ENCODE measurements around the gene WDR77. TPM values are rescaled to one million over a fixed set of nuclear protein-coding genes. Genes with fewer than 3 reads are reported as not detected.

Gene WDR77
- total RNA-seq, 8 experiments from 2014 or later, result 17.4 to 50.8 (median 30.5) TPM

DNA sequence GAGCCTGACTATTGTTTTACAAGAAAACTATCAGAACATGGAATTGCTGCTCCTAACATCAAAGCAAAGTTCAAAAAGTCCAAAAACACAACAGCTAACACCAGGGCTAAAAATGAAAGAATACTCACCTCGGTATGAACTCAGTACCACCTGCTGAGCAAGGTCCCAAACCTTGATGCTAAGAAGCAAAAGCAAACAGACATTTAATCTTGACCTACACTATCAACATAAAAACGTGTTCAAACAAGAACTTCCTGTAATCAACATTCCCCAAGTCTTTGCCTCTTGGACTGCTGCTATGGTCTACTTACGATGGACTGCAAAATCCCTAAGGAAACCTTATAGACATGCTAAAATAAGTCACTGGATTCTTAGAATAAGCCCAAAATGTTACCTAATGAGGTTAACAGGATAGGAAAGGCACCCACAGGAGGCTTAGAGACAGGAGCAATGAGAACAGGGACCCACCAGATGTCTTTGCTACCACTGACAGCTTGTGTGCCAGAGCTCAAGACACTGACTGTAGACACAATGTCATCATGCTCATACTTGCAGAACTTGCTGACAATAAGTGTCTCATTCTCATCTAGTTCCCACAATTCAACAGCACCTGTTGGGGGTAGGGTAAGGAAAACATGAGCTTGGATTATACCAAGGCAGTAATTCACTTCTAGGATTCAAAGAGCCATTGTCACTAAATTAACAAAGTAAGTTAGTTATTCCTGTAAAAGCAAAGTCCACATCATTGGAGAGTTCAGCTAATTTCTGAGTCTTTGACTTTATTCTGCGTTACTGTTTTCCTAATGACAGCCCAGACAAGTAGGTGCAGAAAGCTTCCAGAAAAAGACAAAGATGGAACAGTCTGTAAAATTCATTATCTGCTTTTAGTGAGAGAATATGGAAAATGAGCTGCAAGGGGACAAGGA, 1.8 kb downstream of the WDR77 start:
- WGBS, 10 experiments, result 57 to 97% (median 74%) methylated on average over 1 to 4 of the region's 4 CpGs
- Histone ChIP-seq H3K4me1 (replicated peaks in 1 of 2) (peaks cover 14 to 16% of the 10 kb centered on the region in 2 donors), H3K4me3 (peak overlapping the region in 3 of 5 donors; percentile 89 to 94 (median 89)), H3K27ac (no peak overlapping the region)
- ATAC-seq (replicated peaks in 6 of 8), result no peak
- in situ Hi-C loops (cut with MboI; ENCODE audit: low pct_unique_long_range_greater_than_20kb in 2 of 9, low sequenced_read_pairs in 9 of 9, unreplicated experiment in 9 of 9), result no loop called here

DNA sequence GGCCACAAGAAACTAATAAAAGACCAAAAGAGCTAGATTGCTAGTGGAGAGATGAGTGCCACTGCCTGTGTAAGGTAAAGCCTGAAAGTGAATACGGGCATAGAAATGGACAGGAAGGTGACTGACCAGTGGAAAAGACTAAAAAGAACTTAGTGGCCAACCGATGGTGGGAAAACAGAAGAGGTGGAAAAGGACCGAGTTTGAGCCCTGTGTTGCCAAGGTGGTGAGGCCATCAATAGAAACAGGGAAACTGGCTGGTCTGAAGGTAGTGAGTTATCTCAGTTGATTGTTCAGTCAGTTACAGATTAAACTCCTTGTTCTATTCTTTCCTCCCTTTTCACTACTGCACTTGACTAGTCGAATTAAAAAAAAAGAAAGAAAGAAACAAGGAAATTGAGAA, 2.5 kb downstream of the WDR77 start:
- Histone ChIP-seq H3K4me1 (replicated peaks in 1 of 2) (peaks cover 14 to 16% of the 10 kb centered on the region in 2 donors), H3K4me3 (no peak overlapping the region), H3K27ac (no peak overlapping the region)
- in situ Hi-C loops (cut with MboI; ENCODE audit: low pct_unique_long_range_greater_than_20kb in 2 of 9, low sequenced_read_pairs in 9 of 9, unreplicated experiment in 9 of 9), result no loop called here
- WGBS, 10 experiments, result 73 to 100% (median 87%) methylated on average over 1 to 4 of the region's 4 CpGs
- no peak for ATAC-seq (replicated peaks in 6 of 8)

DNA sequence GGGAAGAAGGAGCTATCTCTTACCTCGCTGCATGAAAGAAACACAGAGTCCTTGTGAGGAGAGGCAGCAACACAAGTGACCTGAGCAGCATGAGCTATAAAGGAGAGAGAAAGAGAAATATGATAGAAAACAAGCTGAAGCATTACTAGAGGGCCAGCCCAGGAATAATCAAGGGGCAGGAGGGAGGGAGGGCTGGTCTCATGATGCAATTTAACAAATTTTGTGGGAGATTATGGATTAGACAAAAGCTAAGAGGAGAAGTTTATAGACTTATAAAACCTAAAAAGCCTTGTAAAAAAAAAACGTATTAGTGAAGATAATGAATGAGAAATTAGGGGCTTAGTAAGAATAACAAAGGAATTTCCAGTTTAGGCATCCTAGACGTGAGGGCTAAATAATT, 5.0 kb downstream of the WDR77 start:
- WGBS, 10 experiments, result 64 to 96% (median 83%) methylated on average over 2 to 3 of the region's 3 CpGs

DNA sequence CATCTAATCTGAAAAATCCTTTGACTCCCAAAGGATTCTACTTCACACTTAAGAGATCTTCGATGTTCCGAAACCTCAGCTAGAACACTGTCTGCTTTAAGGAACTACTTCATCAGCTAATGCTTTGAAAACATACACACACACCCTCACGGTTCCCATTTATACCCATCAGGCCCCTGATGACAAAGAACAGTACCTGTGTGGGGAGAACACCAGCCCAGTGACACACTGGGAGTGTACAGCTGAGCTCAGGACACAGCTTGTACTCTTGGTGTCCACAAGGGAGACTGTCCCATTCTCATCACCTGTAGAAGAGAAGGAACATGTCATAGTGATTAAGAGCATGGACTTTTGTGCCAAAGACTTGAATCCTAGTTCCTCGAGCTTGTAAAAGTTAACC, 6.6 kb downstream of the WDR77 start:
- Histone ChIP-seq H3K27ac (no peak overlapping the region), H3K4me3 (no peak overlapping the region), H3K4me1 (replicated peaks in 1 of 2) (peaks cover under 1 to 3% of the 10 kb centered on the region in 2 donors)
- in situ Hi-C loops (cut with MboI; ENCODE audit: low pct_unique_long_range_greater_than_20kb in 2 of 9, low sequenced_read_pairs in 9 of 9, unreplicated experiment in 9 of 9), result no loop called here
- ATAC-seq (replicated peaks in 6 of 8), result no peak
- WGBS, 10 experiments, result 57 to 100% (median 91%) methylated on average over 1 to 4 of the region's 4 CpGs; no CpG with 5 or more reads in 3 of the 10 experiments

More for the DNA sequence above, 5.0 kb downstream of the WDR77 start:
- ATAC-seq (replicated peaks in 6 of 8), result no peak
- peaks cover 7 to 9% of the 10 kb centered on the region in 2 donors for H3K4me1 ChIP-seq (replicated peaks in 1 of 2)
- H3K4me3 ChIP-seq, result no peak overlapping the region
- no peak overlapping the region for H3K27ac ChIP-seq
- in situ Hi-C loops (cut with MboI; ENCODE audit: low pct_unique_long_range_greater_than_20kb in 2 of 9, low sequenced_read_pairs in 9 of 9, unreplicated experiment in 9 of 9), result no loop called here

DNA sequence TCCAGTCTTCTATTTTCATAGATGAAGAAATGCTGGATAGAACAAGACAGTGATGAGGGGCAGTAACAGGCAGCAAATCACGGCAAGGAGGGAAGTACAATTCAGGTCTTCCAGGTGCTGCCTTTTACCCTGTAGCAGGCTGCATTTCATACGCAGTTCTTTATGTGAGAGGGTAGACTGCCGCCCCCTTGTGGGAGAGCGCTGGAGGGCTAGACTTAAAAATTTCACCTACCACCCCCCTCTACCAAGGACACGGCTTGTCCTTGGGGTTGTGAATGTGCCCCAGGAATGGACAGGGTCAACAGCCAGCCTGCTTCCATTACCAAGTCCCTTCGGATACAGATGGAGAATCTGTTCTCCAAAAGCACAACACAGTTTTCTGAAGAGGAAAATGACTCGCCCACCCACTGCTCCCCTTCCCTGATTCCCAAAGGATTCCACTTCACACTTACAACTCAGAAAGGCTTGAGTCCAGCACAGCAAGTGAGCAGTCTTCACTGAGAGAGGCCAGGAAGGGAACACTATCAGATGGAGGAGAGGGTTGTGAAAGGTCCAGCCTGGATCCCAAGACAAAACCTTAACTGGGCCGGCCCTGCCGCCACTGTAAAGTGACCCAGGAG, 7.4 kb downstream of the WDR77 start:
- in situ Hi-C loops (cut with MboI; ENCODE audit: low pct_unique_long_range_greater_than_20kb in 2 of 9, low sequenced_read_pairs in 9 of 9, unreplicated experiment in 9 of 9), result no loop called here
- H3K4me3 ChIP-seq, result no peak overlapping the region
- no peak overlapping the region for H3K27ac ChIP-seq
- peak in 1 of 8 experiments; percentile 50 for ATAC-seq (replicated peaks in 6 of 8)
- H3K4me1 ChIP-seq (replicated peaks in 1 of 2), result no peaks in the 10 kb centered on the region
- WGBS, 10 experiments, result 63 to 92% (median 76%) methylated on average over 2 to 9 of the region's 9 CpGs; no CpG with 5 or more reads in 1 of the 10 experiments

DNA sequence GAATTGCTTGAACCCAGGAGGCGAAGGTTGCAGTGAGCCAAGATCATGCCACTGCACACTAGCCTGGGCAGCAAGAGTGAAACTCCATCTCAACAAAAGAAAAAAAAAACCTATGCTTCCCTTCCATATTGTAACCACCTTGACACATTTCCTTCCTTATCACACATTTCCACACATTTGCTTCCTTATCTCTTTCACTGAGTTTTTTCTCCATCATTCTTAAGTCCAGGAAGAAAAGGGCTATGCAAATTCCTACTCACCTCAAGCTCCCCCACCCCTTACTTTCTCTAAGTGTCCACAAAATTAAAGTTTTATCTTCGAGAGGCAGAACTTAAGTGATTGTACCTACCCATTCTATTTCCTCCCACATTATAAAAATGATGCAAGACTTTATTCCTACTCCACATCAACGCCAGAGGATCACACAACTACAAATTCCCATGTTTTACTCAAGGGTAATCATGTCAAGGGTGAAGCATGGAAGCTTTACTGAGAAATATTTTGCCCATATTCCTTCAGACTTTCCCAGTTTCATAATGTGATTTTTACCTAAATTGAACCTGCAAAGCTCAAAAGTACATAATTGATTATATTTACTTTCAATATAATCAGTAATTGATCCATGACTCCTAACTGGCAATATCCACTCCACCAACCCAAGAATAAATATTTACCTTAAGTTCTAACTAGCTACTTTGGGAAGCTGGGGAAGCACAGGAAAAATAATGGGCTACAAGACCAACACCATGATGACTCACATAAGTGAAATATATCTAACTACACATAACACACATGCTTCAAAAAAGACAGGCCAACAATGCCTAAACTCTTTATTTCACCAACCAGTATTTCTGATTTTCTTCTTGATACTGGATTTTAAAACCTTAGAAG, 9.3 kb downstream of the WDR77 start:
- H3K4me1 ChIP-seq (replicated peaks in 1 of 2), result no peaks in the 10 kb centered on the region
- H3K4me3 ChIP-seq, result no peak overlapping the region
- H3K27ac ChIP-seq, result no peak overlapping the region
- ATAC-seq (replicated peaks in 6 of 8), result no peak
- 88 to 100% (median 100%) methylated on average over 1 to 3 of the region's 3 CpGs; no CpG with 5 or more reads in 2 of the 10 experiments for WGBS, 10 experiments
- in situ Hi-C loops (cut with MboI; ENCODE audit: low pct_unique_long_range_greater_than_20kb in 2 of 9, low sequenced_read_pairs in 9 of 9, unreplicated experiment in 9 of 9), result no loop called here

DNA sequence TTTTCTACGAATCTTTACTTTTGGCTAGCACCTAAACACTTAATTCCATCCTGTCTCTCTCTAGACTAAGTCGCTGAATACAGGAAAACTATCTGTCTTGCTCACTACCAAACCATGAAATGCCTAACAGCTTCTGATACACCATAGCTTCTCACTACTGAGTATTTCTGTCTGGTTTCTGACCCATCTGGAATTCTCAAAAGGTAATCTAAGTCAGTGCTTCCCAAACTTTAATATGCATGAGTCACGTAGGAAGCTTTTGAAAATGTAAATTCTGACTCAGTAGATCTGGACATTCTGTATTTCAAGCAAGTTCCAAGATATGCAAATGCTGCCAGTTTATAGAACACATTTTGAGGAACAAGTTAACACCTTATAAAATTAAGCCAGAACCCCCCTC, 12.3 kb downstream of the WDR77 start:
- ATAC-seq (replicated peaks in 6 of 8), result peak in 2 of 8 experiments; percentile 40 to 72
- WGBS, 10 experiments, result 30 to 100% (median 69%) methylated on average over 1 to 3 of the region's 3 CpGs
- H3K27ac ChIP-seq, result no peak overlapping the region
- no peak overlapping the region for H3K4me3 ChIP-seq
- H3K4me1 ChIP-seq (replicated peaks in 1 of 2), result no peaks in the 10 kb centered on the region
- in situ Hi-C loops (cut with MboI; ENCODE audit: low pct_unique_long_range_greater_than_20kb in 2 of 9, low sequenced_read_pairs in 9 of 9, unreplicated experiment in 9 of 9), result no loop called here

DNA sequence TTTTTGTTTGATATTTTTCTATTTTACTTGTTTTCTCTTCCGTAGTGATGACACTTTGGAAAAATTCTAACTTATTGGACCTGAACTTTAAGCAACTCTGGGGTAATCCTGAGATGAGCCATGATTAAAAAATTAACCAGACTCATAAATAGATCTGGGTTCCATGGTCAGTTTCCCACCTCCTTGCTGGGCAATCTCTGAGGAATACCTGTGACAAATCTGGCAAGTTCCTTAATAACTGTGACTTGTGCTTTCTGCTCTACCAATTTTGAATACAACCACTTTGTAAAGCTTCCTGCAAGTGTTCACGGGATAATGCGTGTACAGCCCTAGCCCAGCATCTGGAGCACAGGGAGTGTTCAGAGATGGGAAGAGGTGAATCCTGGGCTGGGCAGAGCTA, 24.8 kb downstream of the WDR77 start:
- in situ Hi-C loops (cut with MboI; ENCODE audit: low pct_unique_long_range_greater_than_20kb in 2 of 9, low sequenced_read_pairs in 9 of 9, unreplicated experiment in 9 of 9), result loop anchor here in 1 of 9 experiments (25.0 kb wide), 1 partner anchor 212 kb away; the partner anchor contains the start of gene DENND2D
- Histone ChIP-seq H3K4me3 (no peak overlapping the region), H3K27ac (no peak overlapping the region), H3K4me1 (replicated peaks in 1 of 2) (peaks cover 0 to 2% of the 10 kb centered on the region in 2 donors)
- ATAC-seq (replicated peaks in 6 of 8), result peak in 1 of 8 experiments; percentile 34
- 70 to 92% (median 85%) methylated on average over 1 to 3 of the region's 3 CpGs; no CpG with 5 or more reads in 2 of the 10 experiments for WGBS, 10 experiments

DNA sequence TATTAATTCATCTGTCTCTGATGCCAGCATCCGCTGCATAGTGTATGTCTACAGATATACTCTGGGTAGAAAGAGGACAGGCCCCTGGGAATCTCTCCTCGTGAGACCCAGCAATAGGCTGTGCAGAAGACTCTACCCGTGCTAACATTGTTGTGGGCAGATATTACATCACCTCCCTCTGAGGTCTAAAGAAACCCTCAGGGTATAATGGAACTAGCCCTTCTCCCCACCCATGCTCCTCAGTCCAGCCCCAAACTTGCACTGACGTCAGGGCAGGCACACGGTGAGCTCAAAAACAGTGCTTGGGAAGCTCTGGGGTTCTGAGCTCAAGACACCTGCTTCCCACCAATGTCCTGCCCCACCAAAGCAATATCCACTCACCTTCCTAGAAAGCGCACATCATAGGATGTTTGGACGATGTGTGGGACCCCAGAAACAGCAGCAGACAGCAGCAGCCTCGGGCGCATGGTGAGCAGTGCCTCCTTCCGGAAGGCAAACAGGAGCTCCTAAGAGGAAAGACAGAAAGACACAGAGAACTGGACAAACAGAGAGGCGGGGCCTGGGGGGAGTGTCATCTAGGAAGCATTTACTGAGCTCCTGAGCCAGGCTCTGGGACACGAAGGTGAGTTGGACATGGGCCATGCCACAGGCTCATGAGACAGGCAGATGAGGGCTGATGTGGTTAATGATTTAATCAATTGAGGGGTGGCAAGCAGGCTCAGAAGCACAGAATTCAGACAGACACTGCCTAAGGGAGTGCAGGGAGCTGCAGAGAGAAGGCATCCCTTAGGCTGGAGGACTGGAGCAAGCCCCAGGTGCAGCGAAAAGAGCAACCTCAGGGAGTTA, 26.3 kb downstream of the WDR77 start:
- in situ Hi-C loops (cut with MboI; ENCODE audit: low pct_unique_long_range_greater_than_20kb in 2 of 9, low sequenced_read_pairs in 9 of 9, unreplicated experiment in 9 of 9), result loop anchor here in 1 of 9 experiments (25.0 kb wide), 1 partner anchor 210 kb away; the partner anchor contains the start of gene DENND2D
- H3K27ac ChIP-seq, result no peak overlapping the region
- H3K4me3 ChIP-seq, result no peak overlapping the region
- peak in 3 of 8 experiments; percentile 69 to 94 (median 90) for ATAC-seq (replicated peaks in 6 of 8)
- H3K4me1 ChIP-seq (replicated peaks in 1 of 2), result peaks cover 0 to 2% of the 10 kb centered on the region in 2 donors
- 31 to 90% (median 78%) methylated on average over 1 to 11 of the region's 13 CpGs; no CpG with 5 or more reads in 1 of the 10 experiments for WGBS, 10 experiments

DNA sequence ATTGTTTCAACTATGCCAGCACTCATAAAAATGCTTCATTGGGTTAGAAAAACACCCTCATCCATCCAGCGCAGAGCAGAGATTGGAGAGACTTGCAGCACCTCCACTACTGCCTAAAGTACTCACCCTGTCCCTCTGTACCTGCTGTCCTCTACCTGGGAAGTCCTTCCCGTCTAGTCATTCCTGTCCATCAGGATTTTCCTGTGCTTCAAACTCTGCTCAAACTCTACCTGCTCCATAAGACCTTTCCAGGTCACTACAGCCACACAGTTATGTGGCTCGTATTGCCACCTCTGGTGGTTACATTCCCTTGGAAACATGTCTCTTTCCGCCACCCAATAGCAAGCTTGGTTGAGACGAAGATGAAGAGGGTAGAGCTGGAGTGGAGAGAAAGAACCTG, 28.7 kb downstream of the WDR77 start:
- ATAC-seq (replicated peaks in 6 of 8), result no peak

DNA sequence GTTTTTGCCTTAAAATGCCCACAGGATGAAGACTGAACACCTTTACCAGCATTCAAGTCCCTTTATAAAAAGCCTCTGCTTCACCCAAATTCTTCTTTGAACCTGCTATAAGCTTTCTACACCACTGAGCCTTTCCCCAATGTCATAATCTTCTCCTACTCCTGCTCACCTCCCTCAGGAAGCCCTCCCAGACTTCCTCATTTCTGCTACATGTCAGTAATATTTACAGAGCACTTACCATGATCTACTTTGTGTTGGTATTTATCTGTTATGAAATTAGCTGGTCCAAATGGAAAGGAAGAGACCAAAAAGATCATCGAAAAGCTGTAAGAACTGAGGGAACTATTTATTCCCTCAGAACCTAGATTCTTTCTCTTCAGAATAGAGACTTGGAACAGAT, 30.0 kb downstream of the WDR77 start:
- in situ Hi-C loops (cut with MboI; ENCODE audit: low pct_unique_long_range_greater_than_20kb in 2 of 9, low sequenced_read_pairs in 9 of 9, unreplicated experiment in 9 of 9), result loop anchor here in 1 of 9 experiments (25.0 kb wide), 1 partner anchor 207 kb away; the partner anchor contains the start of gene DENND2D
- WGBS, 10 experiments, result 83 to 100% (median 100%) methylated on average over 1 of the region's 1 CpG; no CpG with 5 or more reads in 2 of the 10 experiments

More for the DNA sequence above, 28.7 kb downstream of the WDR77 start:
- Histone ChIP-seq H3K4me3 (no peak overlapping the region), H3K27ac (no peak overlapping the region), H3K4me1 (replicated peaks in 1 of 2) (no peaks in the 10 kb centered on the region)
- in situ Hi-C loops (cut with MboI; ENCODE audit: low pct_unique_long_range_greater_than_20kb in 2 of 9, low sequenced_read_pairs in 9 of 9, unreplicated experiment in 9 of 9), result loop anchor here in 1 of 9 experiments (25.0 kb wide), 1 partner anchor 208 kb away; the partner anchor contains the start of gene DENND2D
- 10 to 86% (median 75%) methylated on average over 2 to 5 of the region's 5 CpGs; no CpG with 5 or more reads in 2 of the 10 experiments for WGBS, 10 experiments

More for the DNA sequence above, 30.0 kb downstream of the WDR77 start:
- Histone ChIP-seq H3K4me3 (no peak overlapping the region), H3K4me1 (replicated peaks in 1 of 2) (no peaks in the 10 kb centered on the region), H3K27ac (no peak overlapping the region)
- ATAC-seq (replicated peaks in 6 of 8), result no peak

All from motor neuron (in vitro differentiated cells).